GM23338 (cell line): Measurements from ENCODE around the gene FADD. TPM values are rescaled to one million over a fixed set of nuclear protein-coding genes. Genes with fewer than 3 reads are reported as not detected.

Experiments used
- ATAC-seq: fragments of 200-7000 bp; cut with Tn5 transposase; 3 replicates; pipeline ENCODE4 v1.9.1; 2020
- DNase-seq: peaks from one replicate; pipeline ENCODE4 v3.0.0-alpha.2; 2015; ENCODE audit warnings: low spot score
- H2AFZ ChIP-seq: fragments of 200-600 bp; sonication (generic); 2 replicates; pipeline ENCODE4 v1.8.0; 2016; ENCODE audit warnings: antibody characterized with exemption, mild to moderate bottlenecking, moderate library complexity
- H3F3A ChIP-seq: fragments of 200-600 bp; sonication (generic); replicated peaks from 2 replicates; pipeline ENCODE4 v1.8.0; 2017; ENCODE audit warnings: antibody characterized with exemption, mixed run types, low read depth
- H3K27ac ChIP-seq: fragments of 200-600 bp; sonication (generic); 2 replicates; pipeline ENCODE4 v1.6.1; 2016; ENCODE audit warnings: low read depth
- H3K27me3 ChIP-seq: fragments of 200-600 bp; sonication (generic); 2 replicates; pipeline ENCODE4 v1.8.0; 2016; ENCODE audit warnings: mild to moderate bottlenecking, mixed run types, moderate library complexity; ENCODE audit not compliant: insufficient read depth
- H3K36me3 ChIP-seq: fragments of 200-600 bp; sonication (generic); 2 replicates; pipeline ENCODE4 v1.8.0; 2016; ENCODE audit warnings: mild to moderate bottlenecking; ENCODE audit not compliant: insufficient read depth
- H3K4me1 ChIP-seq: fragments of 200-600 bp; sonication (generic); 2 replicates; pipeline ENCODE4 v1.8.0; 2016; ENCODE audit warnings: mild to moderate bottlenecking, moderate library complexity; ENCODE audit not compliant: insufficient read depth
- H3K4me2 ChIP-seq: fragments of 200-600 bp; sonication (generic); 2 replicates; pipeline ENCODE4 v1.7.1; 2017; ENCODE audit warnings: mixed run types
- H3K4me3 ChIP-seq: fragments of 200-600 bp; sonication (generic); 2 replicates; pipeline ENCODE4 v1.6.1; 2016; ENCODE audit warnings: mixed run types
- H3K79me2 ChIP-seq: fragments of 200-600 bp; sonication (generic); replicated peaks from 2 replicates; pipeline ENCODE4 v1.8.0; 2017; ENCODE audit warnings: mild to moderate bottlenecking; ENCODE audit not compliant: insufficient read depth
- H3K9me2 ChIP-seq: fragments of 200-600 bp; sonication (generic); 2 replicates; pipeline ENCODE4 v1.8.0; 2017; ENCODE audit not compliant: insufficient read depth
- H4K20me1 ChIP-seq: fragments of 200-600 bp; sonication (generic); replicated peaks from 2 replicates; pipeline ENCODE4 v1.8.0; 2017; ENCODE audit warnings: mild to moderate bottlenecking; ENCODE audit not compliant: insufficient read depth
- H3K27ac Mint-ChIP-seq: 2 replicates; pipeline ENCODE4 v1.8.0; 2020; ENCODE audit warnings: inconsistent platforms, mild to moderate bottlenecking, moderate library complexity, mixed read lengths
- H3K27me3 Mint-ChIP-seq: 3 replicates; pipeline ENCODE4 v1.8.0; 2022; ENCODE audit warnings: low read depth, mild to moderate bottlenecking, moderate library complexity, mixed read lengths, inconsistent platforms; ENCODE audit not compliant: insufficient read depth, poor library complexity
- H3K36me3 Mint-ChIP-seq: 3 replicates; pipeline ENCODE4 v1.8.0; 2021; ENCODE audit warnings: low read depth, mild to moderate bottlenecking, inconsistent platforms, moderate library complexity, mixed read lengths
- H3K4me1 Mint-ChIP-seq: 3 replicates; pipeline ENCODE4 v1.8.0; 2020; ENCODE audit warnings: mild to moderate bottlenecking, inconsistent platforms, mixed read lengths
- H3K4me3 Mint-ChIP-seq: 3 replicates; pipeline ENCODE4 v1.8.0; 2021; ENCODE audit warnings: moderate library complexity, mild to moderate bottlenecking, inconsistent platforms, mixed read lengths
- H3K9me3 Mint-ChIP-seq: 3 replicates; pipeline ENCODE4 v1.8.0; 2020; ENCODE audit warnings: moderate library complexity, mild to moderate bottlenecking, inconsistent platforms, mixed read lengths
- CTCF ChIP-seq, 2 experiments: fragments of 200-600 bp in 1 of 2; sonication (generic) in 1 of 2; conservative IDR thresholded peaks; 2 replicates each; pipeline versions ENCODE4 v1.5.1 to v1.6.1; 2016 to 2017; ENCODE audit warnings: antibody characterized with exemption in 2 of 2, low read depth in 2 of 2, mild to moderate bottlenecking in 2 of 2, moderate library complexity in 1 of 2
- EZH2 ChIP-seq: fragments of 200-600 bp; sonication (generic); IDR thresholded peaks from one replicate; pipeline ENCODE4 v1.8.0; 2017; ENCODE audit warnings: antibody characterized with exemption, mild to moderate bottlenecking, low read depth; ENCODE audit not compliant: unreplicated experiment
- EZH2phosphoT487 ChIP-seq: fragments of 200-600 bp; sonication (generic); IDR thresholded peaks from one replicate; pipeline ENCODE4 v1.8.1; 2018; ENCODE audit warnings: antibody characterized with exemption; ENCODE audit not compliant: unreplicated experiment
- JUNB ChIP-seq: IDR thresholded peaks from one replicate; pipeline ENCODE4 v1.6.1; 2016; ENCODE audit warnings: antibody characterized with exemption; ENCODE audit not compliant: unreplicated experiment
- NANOG ChIP-seq: IDR thresholded peaks from 2 replicates; pipeline ENCODE4 v1.6.1; 2016; ENCODE audit warnings: antibody characterized with exemption, borderline replicate concordance
- POLR2AphosphoS5 ChIP-seq: IDR thresholded peaks from 2 replicates; pipeline ENCODE4 v1.6.1; 2016; ENCODE audit warnings: antibody characterized with exemption, low read depth
- STAT1 ChIP-seq: IDR thresholded peaks from one replicate; pipeline ENCODE4 v1.6.1; 2016; ENCODE audit warnings: antibody characterized with exemption; ENCODE audit not compliant: unreplicated experiment
- ZNF462 ChIP-seq: fragments of 250-450 bp; sonication (Bioruptor Pico); IDR thresholded peaks from 2 replicates; pipeline ENCODE4 v1.5.0; 2020; ENCODE audit warnings: mild to moderate bottlenecking, moderate library complexity
- polyA plus RNA-seq: library from polyadenylated mRNA; unstranded; fragments of >200 nt; fragmentation: Nextera tagmentation; extraction: Ambion mirVana; gene quantifications from 2 replicates; pipeline ENCODE4 v1.2.1, GENCODE V29; 2016
- total RNA-seq: library from RNA; depleted of rRNA; stranded (reverse); fragments of >200 nt; shearing (Covaris generic); gene quantifications from 2 replicates; pipeline ENCODE4 v1.2.3, GENCODE V29; 2014

FADD gene
- total and polyA plus RNA-seq, 2 experiments from 2014 or later = 19.7 to 65.8 TPM

GRCh38 chr11:70210051-70210501 is 7.0 kb downstream of the FADD start (continued):
- TF ChIP-seq ZNF462 = no peak
- TF ChIP-seq EZH2 = no peak
- TF ChIP-seq POLR2AphosphoS5 = no peak; the same call in 1 of the 2 replicates

- Mint-ChIP-seq H3K27me3 (peaks cover 7% of the 10 kb centered on the region), H3K9me3 (no peaks in the 10 kb centered on the region), H3K4me3 (no peak overlapping the region), H3K27ac (no peak overlapping the region), H3K4me1 (peaks cover 40% of the 10 kb centered on the region), H3K36me3 (peaks cover 41% of the 10 kb centered on the region)
- H3K36me3 ChIP-seq = peaks cover 4% of the 10 kb centered on the region; the same call in 1 of the 2 replicates
- H3K79me2 ChIP-seq = peaks cover 19% of the 10 kb centered on the region
- H3K4me3 ChIP-seq = no peak overlapping the region
- no peak for DNase-seq
- no peaks in the 10 kb centered on the region for H3K27me3 ChIP-seq
- no peak for ATAC-seq
- peaks cover 33% of the 10 kb centered on the region for H3K4me1 ChIP-seq
- peaks cover 19% of the 10 kb centered on the region; the same call in 1 of the 2 replicates for H4K20me1 ChIP-seq
- H2AFZ ChIP-seq = no peak overlapping the region
- H3K4me2 ChIP-seq = peak overlapping the region; percentile 64
- H3K27ac ChIP-seq = no peak overlapping the region
- no peaks in the 10 kb centered on the region for H3K9me2 ChIP-seq
- peaks cover 8% of the 10 kb centered on the region; the same call in 1 of the 2 replicates for H3F3A ChIP-seq
- TF ChIP-seq NANOG (no peak), STAT1 (no peak), CTCF (conservative IDR thresholded peaks at IDR 0.05; ENCODE audit: low read depth in 2 of 2) (no peak), EZH2phosphoT487 (no peak), JUNB (no peak), ZNF462 (no peak)
These were observed 7.4 kb downstream of the FADD start for GRCh38 chr11:70210530-70210929.
